HFF-Myc (cell line): Measurements from ENCODE around the gene APCDD1L.

ENCODE experiments used
- DNase-seq: peaks from one replicate; pipeline ENCODE4 v3.0.0-alpha.2; 2011; ENCODE audit warnings: low read depth; ENCODE audit errors: extremely low read depth
- H3K4me3 ChIP-seq: replicated peaks from 2 replicates; pipeline ENCODE4 v1.5.1; 2011; ENCODE audit warnings: low read depth, mild to moderate bottlenecking, control low read depth, low read length
- CTCF ChIP-seq: IDR thresholded peaks from 2 replicates; pipeline ENCODE4 v1.5.1; 2012; ENCODE audit warnings: mild to moderate bottlenecking, low read depth, low read length, control low read depth; ENCODE audit errors: missing control alignments

APCDD1L gene

GRCh38 chr20:58514321-58515232 is 622 bp downstream of the APCDD1L start:
- H3K4me3 ChIP-seq, result peak overlapping the region; percentile 41
- no peak for DNase-seq
- no peak for TF ChIP-seq CTCF

- TF ChIP-seq CTCF, result no peak
- DNase-seq, result no peak
- H3K4me3 ChIP-seq, result peak overlapping the region; percentile 41
These were observed 1.5 kb downstream of the APCDD1L start for GRCh38 chr20:58513580-58514285.

GRCh38 chr20:58512808-58513552 is 2.2 kb downstream of the APCDD1L start:
- H3K4me3 ChIP-seq, result no peak overlapping the region
- TF ChIP-seq CTCF, result no peak
- no peak for DNase-seq

GRCh38 chr20:58511861-58512260 is 3.3 kb downstream of the APCDD1L start:
- DNase-seq, result no peak
- H3K4me3 ChIP-seq, result no peak overlapping the region
- no peak for TF ChIP-seq CTCF

- DNase-seq, result no peak
- no peak for TF ChIP-seq CTCF
- H3K4me3 ChIP-seq, result no peak overlapping the region
These were observed 3.8 kb downstream of the APCDD1L start for GRCh38 chr20:58511364-58511763.

- DNase-seq, result no peak
- no peak for TF ChIP-seq CTCF
- H3K4me3 ChIP-seq, result no peak overlapping the region
These were observed 4.3 kb downstream of the APCDD1L start for GRCh38 chr20:58510921-58511320.
